Measurements from ENCODE around the gene ABAT. TPM values are rescaled to one million over a fixed set of nuclear protein-coding genes. Genes with fewer than 3 reads are reported as not detected.

The ABAT gene
- total RNA-seq, 1 experiment from 2014 or later = 4.7 TPM

DNA sequence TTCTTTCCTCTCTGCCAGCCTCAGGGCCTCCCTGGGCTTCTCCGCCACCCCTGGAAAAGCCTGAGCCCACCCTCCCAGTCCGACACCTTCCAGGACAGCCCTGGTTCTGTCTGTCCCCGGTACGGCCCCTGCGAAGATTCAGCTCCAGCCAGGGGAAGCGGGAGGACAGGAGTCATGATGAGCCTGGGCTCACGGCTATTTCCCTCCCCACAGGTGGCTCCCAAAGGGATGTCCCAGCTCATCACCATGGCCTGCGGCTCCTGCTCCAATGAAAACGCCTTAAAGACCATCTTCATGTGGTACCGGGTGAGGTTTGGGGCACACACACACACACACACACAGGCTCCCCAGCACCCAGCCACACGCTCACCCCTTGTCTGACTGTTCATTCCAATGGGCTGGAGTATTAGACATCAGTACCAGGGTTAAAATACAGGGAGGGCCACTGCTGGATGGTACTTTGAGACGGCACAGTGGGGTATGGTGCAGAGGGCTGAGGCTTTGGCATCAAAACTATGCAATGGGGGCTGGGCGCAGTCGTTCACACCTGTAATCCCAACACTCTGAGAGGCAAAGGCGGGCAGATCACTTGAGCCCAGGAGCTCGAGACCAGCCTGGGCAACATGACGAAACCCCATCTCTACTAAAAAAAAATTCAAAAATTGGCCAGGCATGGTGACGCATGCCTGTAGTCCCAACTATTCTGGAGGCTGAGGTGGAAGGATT lies 90.3 kb downstream of the ABAT start:
- H3K9ac ChIP-seq (ENCODE audit: low read length) = no peak overlapping the region
- H3K4me1 ChIP-seq (ENCODE audit: control insufficient read depth in 1 of 2, insufficient read depth in 2 of 2, low read length in 2 of 2) = no peaks in the 10 kb centered on the region
- no peak overlapping the region for H3K4me3 ChIP-seq (replicated peaks in 1 of 2; ENCODE audit: low read depth in 1 of 2, low read length in 2 of 2)
- ChIA-PET RAD21 (ENCODE audit: low non-redundant PET in 1 of 2, low total read pairs in 2 of 2, uncharacterized antibody in 2 of 2, unreplicated experiment in 2 of 2) (no interaction called here), POLR2A (no interaction called here), CTCF (no interaction called here)
- DNase-seq (ENCODE audit: low read depth, low spot score) = no peak
- no TSS peak for BruUV-seq (replicated peaks)
- no peak overlapping the region for H3K4me2 ChIP-seq (ENCODE audit: low read length)
- intact Hi-C loops (cut with micrococcal nuclease) = no loop called here
- TF ChIP-seq SRF (IDR thresholded peaks at IDR 0.05; ENCODE audit: low read depth) (no peak), EZH2 (IDR thresholded peaks at IDR 0.05) (no peak)
- no peaks in the 10 kb centered on the region for H3K9me3 ChIP-seq (ENCODE audit: control insufficient read depth in 1 of 2, insufficient read depth in 1 of 2, low read depth in 1 of 2, low read length in 2 of 2)
- H3K9me2 ChIP-seq (ENCODE audit: insufficient read depth) = no peaks in the 10 kb centered on the region
- H3K79me2 ChIP-seq (ENCODE audit: insufficient read depth, low read length) = no peaks in the 10 kb centered on the region
- H2AFZ ChIP-seq (ENCODE audit: low read depth, low read length, poor library complexity, severe bottlenecking) = no peak overlapping the region
- ATAC-seq = no peak
- H3K27me3 ChIP-seq (ENCODE audit: insufficient read depth, low read length) = no peaks in the 10 kb centered on the region
- H3K36me3 ChIP-seq (ENCODE audit: control insufficient read depth in 1 of 2, insufficient read depth in 2 of 2, low read length in 2 of 2) = no peaks in the 10 kb centered on the region
- no peak overlapping the region for H3K27ac ChIP-seq (ENCODE audit: low read depth, low read length)
- no peaks in the 10 kb centered on the region for H4K20me1 ChIP-seq (ENCODE audit: insufficient read depth)

DNA sequence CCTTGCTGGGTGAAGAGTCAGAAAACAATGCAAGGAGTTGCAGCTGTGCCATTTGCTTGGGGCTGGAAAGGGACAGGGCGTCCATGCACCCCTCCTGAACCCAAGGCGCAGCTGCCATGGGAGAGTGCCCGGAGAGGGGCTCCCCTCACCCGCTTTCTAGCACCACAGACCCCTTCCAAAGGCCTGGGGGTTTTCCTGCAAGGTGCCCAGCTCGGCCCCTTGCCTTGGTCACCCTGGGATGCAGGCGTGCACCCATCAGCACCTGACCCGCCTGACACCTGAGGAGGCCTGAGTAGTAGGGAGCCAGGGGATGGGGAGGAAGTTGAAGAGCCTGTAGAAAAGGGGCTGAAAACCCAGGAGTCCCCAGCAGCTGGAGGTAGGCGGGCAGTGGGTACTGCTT lies 92.8 kb downstream of the ABAT start:
- H3K9me3 ChIP-seq (ENCODE audit: control insufficient read depth in 1 of 2, insufficient read depth in 1 of 2, low read depth in 1 of 2, low read length in 2 of 2) = no peaks in the 10 kb centered on the region
- ChIA-PET CTCF (no interaction called here), RAD21 (ENCODE audit: low non-redundant PET in 1 of 2, low total read pairs in 2 of 2, uncharacterized antibody in 2 of 2, unreplicated experiment in 2 of 2) (no interaction called here), POLR2A (no interaction called here)
- no peak overlapping the region for H2AFZ ChIP-seq (ENCODE audit: low read depth, low read length, poor library complexity, severe bottlenecking)
- DNase-seq (ENCODE audit: low read depth, low spot score) (no peak), ATAC-seq (no peak)
- H3K4me3 ChIP-seq (replicated peaks in 1 of 2; ENCODE audit: low read depth in 1 of 2, low read length in 2 of 2) = no peak overlapping the region
- H3K4me1 ChIP-seq (ENCODE audit: control insufficient read depth in 1 of 2, insufficient read depth in 2 of 2, low read length in 2 of 2) = no peaks in the 10 kb centered on the region
- no peaks in the 10 kb centered on the region for H3K9me2 ChIP-seq (ENCODE audit: insufficient read depth)
- H4K20me1 ChIP-seq (ENCODE audit: insufficient read depth) = no peaks in the 10 kb centered on the region
- TF ChIP-seq EZH2phosphoT487 (IDR thresholded peaks at IDR 0.05; ENCODE audit: borderline replicate concordance) (no peak), ELF1 (IDR thresholded peaks at IDR 0.05; ENCODE audit: borderline replicate concordance, low read depth) (no peak), EGR1 (IDR thresholded peaks at IDR 0.05; ENCODE audit: low read depth) (no peak), YY1 (IDR thresholded peaks at IDR 0.05; ENCODE audit: extremely low read depth, insufficient replicate concordance, low read depth, low read length) (no peak), ZNF274 (IDR thresholded peaks at IDR 0.05; ENCODE audit: low read depth, low read length) (no peak), SP1 (IDR thresholded peaks at IDR 0.05; ENCODE audit: low read depth) (no peak), JUND (IDR thresholded peaks at IDR 0.05) (no peak), SRF (IDR thresholded peaks at IDR 0.05; ENCODE audit: low read depth) (no peak), POLR2A (IDR thresholded peaks at IDR 0.05; ENCODE audit: borderline replicate concordance, extremely low read depth, insufficient read depth, insufficient read length) (no peak), RAD21 (IDR thresholded peaks at IDR 0.05; ENCODE audit: low read depth) (no peak), TCF7L2 (IDR thresholded peaks at IDR 0.05; ENCODE audit: borderline replicate concordance, extremely low read depth, insufficient read depth, insufficient read length) (no peak), ZFX (IDR thresholded peaks at IDR 0.05) (no peak), SIN3A (IDR thresholded peaks at IDR 0.05; ENCODE audit: low read depth) (no peak), CBX3 (IDR thresholded peaks at IDR 0.05; ENCODE audit: low read depth) (no peak), CEBPB (IDR thresholded peaks at IDR 0.05; ENCODE audit: low read depth) (no peak)
- TF ChIP-seq, protein P1, sequence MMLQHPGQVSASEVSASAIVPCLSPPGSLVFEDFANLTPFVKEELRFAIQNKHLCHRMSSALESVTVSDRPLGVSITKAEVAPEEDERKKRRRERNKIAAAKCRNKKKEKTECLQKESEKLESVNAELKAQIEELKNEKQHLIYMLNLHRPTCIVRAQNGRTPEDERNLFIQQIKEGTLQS (IDR thresholded peaks at IDR 0.05) = no peak
- TF ChIP-seq, protein P2, sequence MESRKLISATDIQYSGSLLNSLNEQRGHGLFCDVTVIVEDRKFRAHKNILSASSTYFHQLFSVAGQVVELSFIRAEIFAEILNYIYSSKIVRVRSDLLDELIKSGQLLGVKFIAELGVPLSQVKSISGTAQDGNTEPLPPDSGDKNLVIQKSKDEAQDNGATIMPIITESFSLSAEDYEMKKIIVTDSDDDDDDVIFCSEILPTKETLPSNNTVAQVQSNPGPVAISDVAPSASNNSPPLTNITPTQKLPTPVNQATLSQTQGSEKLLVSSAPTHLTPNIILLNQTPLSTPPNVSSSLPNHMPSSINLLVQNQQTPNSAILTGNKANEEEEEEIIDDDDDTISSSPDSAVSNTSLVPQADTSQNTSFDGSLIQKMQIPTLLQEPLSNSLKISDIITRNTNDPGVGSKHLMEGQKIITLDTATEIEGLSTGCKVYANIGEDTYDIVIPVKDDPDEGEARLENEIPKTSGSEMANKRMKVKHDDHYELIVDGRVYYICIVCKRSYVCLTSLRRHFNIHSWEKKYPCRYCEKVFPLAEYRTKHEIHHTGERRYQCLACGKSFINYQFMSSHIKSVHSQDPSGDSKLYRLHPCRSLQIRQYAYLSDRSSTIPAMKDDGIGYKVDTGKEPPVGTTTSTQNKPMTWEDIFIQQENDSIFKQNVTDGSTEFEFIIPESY (IDR thresholded peaks at IDR 0.05; ENCODE audit: extremely low read depth, insufficient replicate concordance, low read length) = no peak
- TF ChIP-seq, protein P3, sequence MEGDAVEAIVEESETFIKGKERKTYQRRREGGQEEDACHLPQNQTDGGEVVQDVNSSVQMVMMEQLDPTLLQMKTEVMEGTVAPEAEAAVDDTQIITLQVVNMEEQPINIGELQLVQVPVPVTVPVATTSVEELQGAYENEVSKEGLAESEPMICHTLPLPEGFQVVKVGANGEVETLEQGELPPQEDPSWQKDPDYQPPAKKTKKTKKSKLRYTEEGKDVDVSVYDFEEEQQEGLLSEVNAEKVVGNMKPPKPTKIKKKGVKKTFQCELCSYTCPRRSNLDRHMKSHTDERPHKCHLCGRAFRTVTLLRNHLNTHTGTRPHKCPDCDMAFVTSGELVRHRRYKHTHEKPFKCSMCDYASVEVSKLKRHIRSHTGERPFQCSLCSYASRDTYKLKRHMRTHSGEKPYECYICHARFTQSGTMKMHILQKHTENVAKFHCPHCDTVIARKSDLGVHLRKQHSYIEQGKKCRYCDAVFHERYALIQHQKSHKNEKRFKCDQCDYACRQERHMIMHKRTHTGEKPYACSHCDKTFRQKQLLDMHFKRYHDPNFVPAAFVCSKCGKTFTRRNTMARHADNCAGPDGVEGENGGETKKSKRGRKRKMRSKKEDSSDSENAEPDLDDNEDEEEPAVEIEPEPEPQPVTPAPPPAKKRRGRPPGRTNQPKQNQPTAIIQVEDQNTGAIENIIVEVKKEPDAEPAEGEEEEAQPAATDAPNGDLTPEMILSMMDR (IDR thresholded peaks at IDR 0.05 in 2 of 3, conservative IDR thresholded peaks at IDR 0.05 in 1 of 3; ENCODE audit: borderline replicate concordance in 1 of 3, insufficient read depth in 1 of 3, low read depth in 2 of 3, low read length in 2 of 3) = no peak
- H3K9ac ChIP-seq (ENCODE audit: low read length) = no peak overlapping the region
- H3K36me3 ChIP-seq (ENCODE audit: control insufficient read depth in 1 of 2, insufficient read depth in 2 of 2, low read length in 2 of 2) = no peaks in the 10 kb centered on the region
- intact Hi-C loops (cut with micrococcal nuclease) = no loop called here
- no peak overlapping the region for H3K4me2 ChIP-seq (ENCODE audit: low read length)
- no peak overlapping the region for H3K27ac ChIP-seq (ENCODE audit: low read depth, low read length)
- no peaks in the 10 kb centered on the region for H3K79me2 ChIP-seq (ENCODE audit: insufficient read depth, low read length)
- no peaks in the 10 kb centered on the region for H3K27me3 ChIP-seq (ENCODE audit: insufficient read depth, low read length)
- no TSS peak for BruUV-seq (replicated peaks)
